Loucy (cell line): ENCODE measurements around the gene HMHB1.

Experiments used
- EZH2phosphoT487 ChIP-seq: fragments of 200-600 bp; IDR thresholded peaks from 2 replicates; pipeline ENCODE4 v1.6.1; 2018; ENCODE audit warnings: antibody characterized with exemption, mild to moderate bottlenecking, moderate library complexity, borderline replicate concordance
- TF ChIP-seq, protein P1 (sequence below): fragments of 200-600 bp; sonication (generic); conservative IDR thresholded peaks from 2 replicates; pipeline ENCODE4 v1.5.1; 2014; ENCODE audit warnings: mild to moderate bottlenecking, antibody characterized with exemption, low read length

DNA sequence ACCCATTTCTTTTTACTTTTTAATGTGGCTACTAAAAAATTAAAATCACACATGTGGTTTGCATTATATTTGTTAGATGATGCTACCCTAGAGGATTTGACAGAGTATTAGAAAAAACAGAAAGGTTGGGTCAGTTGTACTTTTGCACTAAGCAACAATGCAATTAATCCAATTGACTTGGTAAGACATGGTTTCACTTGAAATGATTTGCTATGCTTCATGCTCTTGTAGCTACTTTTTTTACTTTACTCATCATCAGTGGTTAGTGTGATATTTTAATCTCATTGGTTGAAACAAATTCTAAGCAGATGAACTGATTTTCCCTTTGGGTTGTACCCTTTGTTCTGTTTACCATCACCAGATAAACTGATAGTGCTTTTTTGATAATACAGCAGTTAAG is 39.4 kb downstream of the HMHB1 start:
- TF ChIP-seq, protein P1, sequence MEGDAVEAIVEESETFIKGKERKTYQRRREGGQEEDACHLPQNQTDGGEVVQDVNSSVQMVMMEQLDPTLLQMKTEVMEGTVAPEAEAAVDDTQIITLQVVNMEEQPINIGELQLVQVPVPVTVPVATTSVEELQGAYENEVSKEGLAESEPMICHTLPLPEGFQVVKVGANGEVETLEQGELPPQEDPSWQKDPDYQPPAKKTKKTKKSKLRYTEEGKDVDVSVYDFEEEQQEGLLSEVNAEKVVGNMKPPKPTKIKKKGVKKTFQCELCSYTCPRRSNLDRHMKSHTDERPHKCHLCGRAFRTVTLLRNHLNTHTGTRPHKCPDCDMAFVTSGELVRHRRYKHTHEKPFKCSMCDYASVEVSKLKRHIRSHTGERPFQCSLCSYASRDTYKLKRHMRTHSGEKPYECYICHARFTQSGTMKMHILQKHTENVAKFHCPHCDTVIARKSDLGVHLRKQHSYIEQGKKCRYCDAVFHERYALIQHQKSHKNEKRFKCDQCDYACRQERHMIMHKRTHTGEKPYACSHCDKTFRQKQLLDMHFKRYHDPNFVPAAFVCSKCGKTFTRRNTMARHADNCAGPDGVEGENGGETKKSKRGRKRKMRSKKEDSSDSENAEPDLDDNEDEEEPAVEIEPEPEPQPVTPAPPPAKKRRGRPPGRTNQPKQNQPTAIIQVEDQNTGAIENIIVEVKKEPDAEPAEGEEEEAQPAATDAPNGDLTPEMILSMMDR, result no peak
- TF ChIP-seq EZH2phosphoT487, result no peak
